Esophagus squamous epithelium (tissue), 5 donors: ENCODE results near the gene UNC93A. TPM values are rescaled to one million over a fixed set of nuclear protein-coding genes. Genes with fewer than 3 reads are reported as not detected.

Source experiments
- DNase-seq: peaks from one replicate; lab custom pipeline; 2025; lab: John Stamatoyannopoulos, UW
- H3K27ac ChIP-seq, 4 donors: fragments of 200-600 bp; sonication (generic); one replicate each; pipeline ENCODE4 v1.5.1; 2016 to 2019; ENCODE audit warnings: mild to moderate bottlenecking in 1 of 4
- H3K27me3 ChIP-seq, 4 donors: fragments of 200-600 bp; sonication (generic); 1 replicate in 3 of 4; 2 replicates in 1 of 4; pipeline versions ENCODE4 v1.5.1 to v1.6.0; 2017 to 2021; ENCODE audit warnings: antibody characterized with exemption in 1 of 4
- H3K36me3 ChIP-seq, 3 donors: fragments of 200-600 bp; sonication (generic); one replicate each; pipeline ENCODE4 v1.5.1; 2016 to 2019
- H3K4me1 ChIP-seq, 3 donors: fragments of 200-600 bp; sonication (generic); one replicate each; pipeline ENCODE4 v1.5.1; 2017 to 2019
- H3K4me3 ChIP-seq, 4 donors: fragments of 200-600 bp; sonication (generic); 1 replicate in 3 of 4; 2 replicates in 1 of 4; pipeline ENCODE4 v1.5.1; 2016 to 2019; ENCODE audit warnings: mild to moderate bottlenecking in 2 of 4, moderate library complexity in 1 of 4
- H3K9me3 ChIP-seq, 3 donors: fragments of 200-600 bp; sonication (generic); one replicate each; pipeline ENCODE4 v1.5.1; 2016 to 2019
- POLR2A ChIP-seq, 4 donors: fragments of 450-650 bp; IDR thresholded peaks; one replicate each; pipeline ENCODE4 v1.6.1; 2017; ENCODE audit warnings: antibody characterized with exemption in 4 of 4, mild to moderate bottlenecking in 4 of 4, moderate library complexity in 3 of 4
- WGBS, 2 donors: methylation state at CpG; one replicate each; pipeline ENCODE4 v1.1.5; 2018; 5-methylcytosine and 5-hydroxymethylcytosine counted together
- intact Hi-C: fragments of 100-400 bp; cut with DNase I; formaldehyde crosslinking; loops from one replicate; pipeline ENCODE4 v1.15.0; 2022
- total RNA-seq, 4 donors: library from RNA; depleted of rRNA; stranded (reverse); fragments of >200 nt; gene quantifications; one replicate each; pipeline ENCODE4 v1.1.0, GENCODE V29; 2016
- TF ChIP-seq, protein P1 (sequence below), 6 experiments: fragments of 450-650 bp in 4 of 6; fragments of 200-600 bp in 2 of 6; sonication (generic) in 2 of 6; IDR thresholded peaks; one replicate each; pipeline ENCODE4 v1.5.1; 2016 to 2019; ENCODE audit warnings: antibody characterized with exemption in 6 of 6, mild to moderate bottlenecking in 4 of 6, moderate library complexity in 4 of 6
- donor health status: DM: yes; HTN: yes; CAD: no.

The UNC93A gene
- total RNA-seq, 4 donors from 2014 or later = 0.76 to 5.2 (median 0.93) TPM

DNA sequence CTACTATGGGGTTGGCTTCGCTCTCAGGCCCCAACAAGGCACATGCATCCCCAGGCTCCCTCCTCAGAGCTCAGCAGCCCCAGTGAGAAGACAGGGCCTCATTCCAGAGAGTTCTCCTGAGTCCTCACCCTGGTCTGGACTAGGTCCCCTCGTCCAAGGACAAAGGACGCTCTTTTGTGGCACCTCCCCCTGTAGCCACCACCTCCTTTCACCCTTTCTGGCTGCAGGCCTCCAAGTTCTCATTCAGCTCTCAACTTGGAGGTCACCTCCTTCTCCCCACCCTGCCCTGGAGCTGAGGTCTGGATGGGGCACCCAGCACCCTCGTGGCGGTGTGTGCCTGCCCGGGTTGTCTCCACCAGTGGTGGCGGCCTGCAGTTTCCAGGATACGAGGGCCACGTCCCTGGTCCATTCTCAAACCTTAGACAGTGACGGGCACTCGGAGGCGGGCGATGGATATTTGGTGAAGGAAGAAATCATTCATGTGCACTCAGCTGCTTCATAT lies 2.5 kb downstream of the UNC93A start:
- H3K9me3 ChIP-seq = no peaks in the 10 kb centered on the region
- H3K27me3 ChIP-seq = no peaks in the 10 kb centered on the region
- no peaks in the 10 kb centered on the region for H3K4me1 ChIP-seq
- TF ChIP-seq, protein P1, sequence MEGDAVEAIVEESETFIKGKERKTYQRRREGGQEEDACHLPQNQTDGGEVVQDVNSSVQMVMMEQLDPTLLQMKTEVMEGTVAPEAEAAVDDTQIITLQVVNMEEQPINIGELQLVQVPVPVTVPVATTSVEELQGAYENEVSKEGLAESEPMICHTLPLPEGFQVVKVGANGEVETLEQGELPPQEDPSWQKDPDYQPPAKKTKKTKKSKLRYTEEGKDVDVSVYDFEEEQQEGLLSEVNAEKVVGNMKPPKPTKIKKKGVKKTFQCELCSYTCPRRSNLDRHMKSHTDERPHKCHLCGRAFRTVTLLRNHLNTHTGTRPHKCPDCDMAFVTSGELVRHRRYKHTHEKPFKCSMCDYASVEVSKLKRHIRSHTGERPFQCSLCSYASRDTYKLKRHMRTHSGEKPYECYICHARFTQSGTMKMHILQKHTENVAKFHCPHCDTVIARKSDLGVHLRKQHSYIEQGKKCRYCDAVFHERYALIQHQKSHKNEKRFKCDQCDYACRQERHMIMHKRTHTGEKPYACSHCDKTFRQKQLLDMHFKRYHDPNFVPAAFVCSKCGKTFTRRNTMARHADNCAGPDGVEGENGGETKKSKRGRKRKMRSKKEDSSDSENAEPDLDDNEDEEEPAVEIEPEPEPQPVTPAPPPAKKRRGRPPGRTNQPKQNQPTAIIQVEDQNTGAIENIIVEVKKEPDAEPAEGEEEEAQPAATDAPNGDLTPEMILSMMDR (IDR thresholded peaks at IDR 0.05) = no peak
- TF ChIP-seq POLR2A (IDR thresholded peaks at IDR 0.05) = no peak
- no peak overlapping the region for H3K27ac ChIP-seq
- intact Hi-C loops = no loop called here
- no peak overlapping the region for H3K4me3 ChIP-seq
- no peak for DNase-seq
- WGBS, 2 donors = 67 to 83% methylated on average over 1 to 6 of the region's 13 CpGs
- H3K36me3 ChIP-seq = no peaks in the 10 kb centered on the region

DNA sequence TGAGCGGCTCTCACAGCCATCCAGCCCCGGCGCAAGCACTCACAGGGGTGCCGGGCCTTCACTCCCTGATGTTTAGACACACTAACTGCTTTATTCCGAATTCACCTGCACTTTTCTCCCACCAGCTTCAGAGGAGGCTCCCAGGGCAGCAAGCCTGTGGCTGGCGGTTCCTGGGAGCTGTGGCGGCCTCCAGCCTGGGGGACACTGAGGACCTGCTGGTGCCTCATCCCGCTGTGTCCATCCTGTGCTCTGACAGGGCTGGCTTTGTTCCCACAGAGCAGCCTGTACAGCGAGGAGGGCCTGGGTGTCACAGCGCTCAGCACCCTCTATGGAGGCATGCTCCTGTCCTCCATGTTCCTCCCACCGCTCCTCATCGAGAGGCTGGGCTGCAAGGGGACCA lies 3.1 kb downstream of the UNC93A start:
- TF ChIP-seq, protein P1 (IDR thresholded peaks at IDR 0.05) = no peak
- no peak for TF ChIP-seq POLR2A (IDR thresholded peaks at IDR 0.05)
- no peak for DNase-seq
- no peaks in the 10 kb centered on the region for H3K9me3 ChIP-seq
- 80 to 92% methylated on average over 2 to 11 of the region's 12 CpGs for WGBS, 2 donors
- H3K4me3 ChIP-seq = no peak overlapping the region
- no peaks in the 10 kb centered on the region for H3K36me3 ChIP-seq
- intact Hi-C loops = no loop called here
- H3K27me3 ChIP-seq = no peaks in the 10 kb centered on the region
- H3K4me1 ChIP-seq = no peaks in the 10 kb centered on the region
- H3K27ac ChIP-seq = no peak overlapping the region

DNA sequence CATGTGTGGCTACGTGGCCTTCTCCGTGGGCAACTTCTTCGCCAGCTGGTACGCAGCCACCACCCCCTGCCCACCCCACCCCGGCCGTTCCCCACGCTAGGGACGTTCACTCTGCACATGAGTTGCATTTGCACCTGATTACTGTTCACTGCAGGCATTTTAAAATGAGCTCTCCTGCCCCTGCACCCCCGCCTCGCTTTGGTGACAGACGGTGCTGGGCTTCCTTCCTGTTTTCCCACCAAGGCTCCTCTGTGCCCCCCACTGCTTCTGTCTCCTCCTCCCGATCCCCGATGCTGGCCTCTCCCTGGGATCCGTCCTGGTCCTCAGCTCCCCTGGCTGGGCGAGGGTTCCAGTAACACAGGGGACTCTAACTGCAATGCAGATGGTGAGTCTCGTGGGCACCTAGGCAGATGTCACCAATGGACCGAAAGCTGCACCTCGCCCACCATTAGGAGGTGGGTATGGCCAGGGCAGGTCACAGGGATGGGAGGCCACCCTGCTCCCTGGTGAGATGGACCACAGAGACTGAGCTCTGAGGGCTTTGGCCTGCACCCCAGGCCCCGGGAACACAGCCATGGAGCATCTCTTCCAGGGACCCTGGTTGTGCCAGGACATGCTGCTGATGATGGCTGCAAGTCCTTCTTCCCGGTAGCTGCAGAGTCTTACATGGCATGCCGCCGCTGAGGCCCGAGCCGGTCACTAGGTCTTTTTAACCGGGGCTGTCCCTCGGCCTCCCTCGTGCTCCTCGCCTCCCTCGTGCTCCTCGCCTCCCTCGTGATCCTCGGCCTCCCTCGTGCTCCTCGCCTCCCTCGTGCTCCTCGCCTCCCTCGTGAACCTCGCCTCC lies 3.8 kb downstream of the UNC93A start:
- Histone ChIP-seq H3K4me3 (no peak overlapping the region), H3K9me3 (no peaks in the 10 kb centered on the region), H3K27me3 (no peaks in the 10 kb centered on the region), H3K4me1 (no peaks in the 10 kb centered on the region), H3K36me3 (no peaks in the 10 kb centered on the region), H3K27ac (no peak overlapping the region)
- 91 to 92% methylated on average over 25 to 26 of the region's 38 CpGs for WGBS, 2 donors
- no peak for DNase-seq
- no peak for TF ChIP-seq POLR2A (IDR thresholded peaks at IDR 0.05)
- TF ChIP-seq, protein P1 (IDR thresholded peaks at IDR 0.05) = no peak
- intact Hi-C loops = no loop called here

DNA sequence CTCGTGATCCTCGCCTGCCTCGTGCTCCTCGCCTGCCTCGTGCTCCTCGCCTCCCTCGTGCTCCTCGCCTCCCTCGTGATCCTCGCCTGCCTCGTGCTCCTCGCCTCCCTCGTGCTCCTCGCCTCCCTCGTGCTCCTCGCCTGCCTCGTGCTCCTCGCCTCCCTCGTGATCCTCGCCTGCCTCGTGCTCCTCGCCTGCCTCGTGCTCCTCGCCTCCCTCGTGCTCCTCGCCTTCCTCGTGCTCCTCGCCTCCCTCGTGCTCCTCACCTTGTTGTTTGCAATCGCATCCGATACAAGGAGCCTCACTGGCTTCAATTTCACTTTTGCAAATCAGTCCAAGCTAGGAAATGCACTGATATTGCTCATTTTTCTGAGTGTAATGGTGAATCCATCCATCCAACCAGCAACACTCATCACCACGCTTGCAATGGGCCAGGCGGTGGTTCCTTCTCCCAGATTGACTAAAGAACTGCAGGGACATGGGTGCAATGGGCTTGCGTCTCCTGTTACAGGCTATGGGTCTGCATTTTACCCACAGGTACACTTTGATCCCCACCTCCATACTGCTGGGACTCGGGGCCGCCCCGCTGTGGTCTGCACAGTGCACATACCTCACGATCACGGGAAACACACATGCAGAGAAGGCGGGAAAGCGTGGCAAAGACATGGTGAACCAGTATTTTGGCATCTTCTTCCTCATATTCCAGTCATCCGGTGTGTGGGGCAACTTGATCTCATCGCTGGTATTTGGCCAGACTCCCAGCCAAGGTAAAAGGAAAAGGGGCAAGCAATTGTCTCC lies 4.6 kb downstream of the UNC93A start:
- no peaks in the 10 kb centered on the region for H3K27me3 ChIP-seq
- no peaks in the 10 kb centered on the region for H3K4me1 ChIP-seq
- TF ChIP-seq, protein P1 (IDR thresholded peaks at IDR 0.05) = no peak
- TF ChIP-seq POLR2A (IDR thresholded peaks at IDR 0.05) = no peak
- no peak overlapping the region for H3K4me3 ChIP-seq
- no peak overlapping the region for H3K27ac ChIP-seq
- intact Hi-C loops = no loop called here
- DNase-seq = no peak
- H3K9me3 ChIP-seq = no peaks in the 10 kb centered on the region
- 90 to 91% methylated on average over 21 to 31 of the region's 43 CpGs for WGBS, 2 donors
- H3K36me3 ChIP-seq = no peaks in the 10 kb centered on the region

DNA sequence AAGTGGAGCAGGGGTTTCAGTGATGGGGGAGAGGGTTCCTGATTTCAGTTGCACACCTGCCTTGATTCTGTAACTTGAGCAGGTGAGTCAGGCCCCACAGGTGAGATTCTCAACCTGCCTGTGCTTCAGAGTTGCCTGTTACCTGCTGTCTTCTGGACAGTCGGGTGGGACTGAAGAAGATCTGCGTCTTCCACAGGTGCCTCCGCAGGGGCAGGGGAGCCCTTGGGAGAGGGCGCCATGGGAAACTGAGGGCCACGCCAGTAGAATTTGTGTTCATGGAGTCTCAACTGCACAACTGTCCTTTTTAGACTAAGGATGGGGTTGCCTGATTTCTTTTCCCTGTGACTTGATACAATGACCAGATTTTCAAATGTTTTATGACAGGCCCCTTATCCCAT lies 5.2 kb downstream of the UNC93A start:
- Histone ChIP-seq H3K4me1 (no peaks in the 10 kb centered on the region), H3K36me3 (no peaks in the 10 kb centered on the region), H3K9me3 (no peaks in the 10 kb centered on the region), H3K4me3 (no peak overlapping the region), H3K27me3 (no peaks in the 10 kb centered on the region), H3K27ac (no peak overlapping the region)
- no peak for TF ChIP-seq POLR2A (IDR thresholded peaks at IDR 0.05)
- TF ChIP-seq, protein P1 (IDR thresholded peaks at IDR 0.05) = no peak
- WGBS, 2 donors = 82 to 100% methylated on average over 4 of the region's 5 CpGs
- DNase-seq = no peak
- intact Hi-C loops = no loop called here
